Stimulated activated naive CD8-positive, alpha-beta T cell treated with anti-CD3 and anti-CD28 coated beads, Interleukin-15, amount 100 ng/mL, for 72 hours (primary cell): ENCODE data around the gene SCAPER.

Experiments used
- ATAC-seq: fragments of 150-1000 bp; cut with Tn5 transposase; 2 replicates; pipeline ENCODE4 v1.10.0; 2021; ENCODE audit warnings: mild to moderate bottlenecking, moderate library complexity
- DNase-seq, 2 donors: peaks; one replicate each; pipeline ENCODE4 v3.0.0; 2021 to 2022
- H3K27ac Mint-ChIP-seq, 2 donors: one replicate each; pipeline ENCODE4 v1.8.0; 2022; ENCODE audit warnings: mild to moderate bottlenecking in 2 of 2, mixed read lengths in 2 of 2, moderate library complexity in 2 of 2
- H3K27me3 Mint-ChIP-seq: one replicate; pipeline ENCODE4 v1.8.0; 2022; ENCODE audit warnings: mixed read lengths
- H3K4me1 Mint-ChIP-seq: one replicate; pipeline ENCODE4 v1.8.0; 2022; ENCODE audit warnings: mild to moderate bottlenecking, mixed read lengths
- H3K4me3 Mint-ChIP-seq, 2 donors: one replicate each; pipeline ENCODE4 v1.8.0; 2022; ENCODE audit warnings: mild to moderate bottlenecking in 2 of 2, mixed read lengths in 2 of 2, moderate library complexity in 1 of 2
- H3K9me3 Mint-ChIP-seq, 2 donors: one replicate each; pipeline ENCODE4 v1.8.0; 2022; ENCODE audit warnings: mixed read lengths in 2 of 2

Gene SCAPER

DNA sequence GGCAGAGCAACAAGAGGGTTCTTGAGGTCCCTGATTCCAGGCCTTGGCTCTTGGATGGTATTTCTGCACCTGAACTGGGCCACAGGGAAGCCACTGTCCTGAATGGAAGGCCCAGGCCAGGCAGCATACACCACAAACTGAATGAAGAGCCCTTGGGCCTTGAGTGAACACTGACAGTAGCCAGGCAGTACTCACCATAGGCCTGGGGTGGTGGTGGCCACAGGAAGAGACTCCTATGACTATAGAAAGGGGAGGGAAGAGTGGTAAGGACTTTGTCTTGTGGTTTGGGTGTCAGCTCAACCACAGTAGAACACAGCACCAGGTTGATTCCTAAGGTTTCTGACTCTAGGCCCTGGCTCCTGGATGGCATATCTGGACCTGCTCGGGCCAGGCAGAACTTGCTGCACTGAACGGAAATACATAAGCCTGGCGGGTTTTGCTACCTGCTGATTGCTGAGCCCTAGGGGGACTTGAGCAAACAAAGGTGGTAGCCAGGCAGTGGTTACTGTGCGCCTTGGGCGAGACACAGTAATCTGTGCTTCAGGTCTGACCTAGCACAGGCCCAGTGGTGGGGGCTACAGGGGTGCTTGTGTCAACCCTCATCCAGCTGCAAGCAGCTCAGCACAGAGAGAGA, 327.1 kb downstream of the SCAPER start:
- no peak overlapping the region for H3K4me3 Mint-ChIP-seq
- peaks cover 45% of the 10 kb centered on the region for H3K4me1 Mint-ChIP-seq
- peaks cover 10 to 16% of the 10 kb centered on the region in 2 donors for H3K9me3 Mint-ChIP-seq
- no peak overlapping the region for H3K27ac Mint-ChIP-seq
- peak; percentile 64 for ATAC-seq
- no peaks in the 10 kb centered on the region for H3K27me3 Mint-ChIP-seq
- DNase-seq = no peak

DNA sequence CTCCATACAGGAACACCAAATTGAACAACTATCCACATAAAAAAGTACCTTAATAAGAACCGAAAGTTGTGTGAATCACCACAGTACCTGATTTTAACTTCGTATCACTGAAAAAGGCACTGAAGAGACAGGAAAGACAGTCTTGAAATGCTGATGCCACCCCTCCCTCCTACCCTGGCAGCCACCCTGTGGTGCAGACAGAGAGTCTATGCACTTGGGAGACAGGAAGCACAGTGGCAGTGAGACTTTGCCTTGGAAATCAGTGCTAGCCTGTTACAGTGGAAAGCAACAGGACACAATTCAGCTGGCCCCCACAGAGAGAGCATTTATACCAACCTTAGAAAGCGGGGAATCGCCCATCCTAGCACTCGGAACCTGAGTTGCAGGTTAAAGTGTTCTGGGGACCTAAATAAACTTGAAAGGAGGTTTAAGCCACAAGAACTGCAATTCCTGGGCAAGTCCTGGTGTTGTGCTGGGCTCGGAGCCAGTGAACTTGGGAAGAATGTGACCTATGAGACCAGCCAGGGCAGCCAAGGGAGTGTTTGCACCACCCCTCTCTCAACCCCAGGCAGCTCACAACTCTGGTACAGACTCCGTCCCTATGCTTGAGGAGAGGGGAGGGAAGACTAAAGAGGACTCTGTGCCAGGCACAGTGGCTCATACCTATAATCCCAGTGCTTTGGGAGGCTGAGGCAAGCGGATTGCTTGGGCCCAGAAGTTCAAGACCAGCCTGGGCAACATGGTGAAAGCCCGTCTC, 328.4 kb downstream of the SCAPER start:
- H3K4me1 Mint-ChIP-seq = peaks cover 45% of the 10 kb centered on the region
- H3K9me3 Mint-ChIP-seq = peaks cover 9 to 10% of the 10 kb centered on the region in 2 donors
- ATAC-seq = peak; percentile 46
- DNase-seq = no peak
- H3K4me3 Mint-ChIP-seq = no peak overlapping the region
- no peak overlapping the region for H3K27ac Mint-ChIP-seq
- H3K27me3 Mint-ChIP-seq = no peaks in the 10 kb centered on the region

DNA sequence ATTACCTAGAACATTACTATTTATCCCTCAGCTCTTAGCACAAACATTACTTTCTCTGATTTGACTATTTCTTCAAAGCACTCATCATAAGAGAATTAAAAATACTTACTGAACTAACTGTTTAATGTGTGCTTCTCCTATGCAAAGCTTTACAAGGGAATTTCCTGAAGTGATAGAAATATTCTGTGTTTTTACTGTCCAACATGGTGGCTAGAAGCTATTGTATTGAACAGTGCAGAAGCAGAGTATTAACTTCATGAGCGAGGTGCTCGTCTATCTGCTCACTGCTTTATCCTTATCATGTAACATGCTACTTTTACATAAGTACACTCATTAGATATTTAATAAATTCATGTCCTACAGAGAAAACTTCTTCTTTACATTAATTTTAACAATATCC, 329.5 kb downstream of the SCAPER start:
- Mint-ChIP-seq H3K4me1 (peaks cover 45% of the 10 kb centered on the region), H3K9me3 (peaks cover 0 to 3% of the 10 kb centered on the region in 2 donors), H3K4me3 (no peak overlapping the region), H3K27ac (no peak overlapping the region), H3K27me3 (no peaks in the 10 kb centered on the region)
- DNase-seq (no peak), ATAC-seq (no peak)

DNA sequence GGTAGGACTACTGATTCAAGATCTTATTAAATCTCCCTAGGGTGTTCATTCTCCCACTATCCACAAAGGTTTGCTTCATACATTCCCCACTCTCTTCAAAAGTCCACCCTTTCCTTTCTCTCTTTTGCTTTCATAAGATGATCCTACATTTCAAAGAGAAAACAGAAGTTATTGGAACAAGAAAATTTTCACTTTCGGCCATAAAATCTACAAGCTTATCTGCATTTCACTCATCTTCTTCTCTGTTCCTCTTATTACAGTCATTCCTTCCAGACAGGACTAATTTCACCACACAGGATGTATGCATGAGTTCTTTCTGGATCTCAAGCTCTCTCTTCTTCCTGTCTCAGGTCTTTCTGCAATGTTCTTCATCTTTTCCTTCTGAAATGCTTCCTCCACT, 329.9 kb downstream of the SCAPER start:
- Mint-ChIP-seq H3K9me3 (peaks cover 0 to 3% of the 10 kb centered on the region in 2 donors), H3K27me3 (no peaks in the 10 kb centered on the region), H3K27ac (no peak overlapping the region), H3K4me3 (peak overlapping the region in 1 of 2 donors; percentile 8), H3K4me1 (peaks cover 45% of the 10 kb centered on the region)
- no peak for DNase-seq
- ATAC-seq = peak; percentile 84

DNA sequence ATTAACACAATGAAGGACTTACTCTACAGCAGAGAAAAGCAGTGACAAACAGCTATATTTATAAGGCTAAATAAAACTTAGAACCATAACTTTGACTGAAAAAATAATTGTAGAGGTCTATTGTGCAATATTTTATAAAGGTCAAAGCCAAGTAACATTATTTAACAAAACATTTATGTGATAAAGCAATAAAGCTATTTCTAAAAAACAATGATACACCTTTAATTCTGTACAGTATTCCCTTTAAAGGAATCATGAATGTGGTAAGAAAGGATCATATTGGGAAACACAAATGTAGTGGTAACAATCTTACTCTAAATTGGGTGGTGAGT, 332.2 kb downstream of the SCAPER start:
- Mint-ChIP-seq H3K27me3 (no peaks in the 10 kb centered on the region), H3K4me3 (no peak overlapping the region), H3K4me1 (peaks cover 39% of the 10 kb centered on the region), H3K27ac (no peak overlapping the region), H3K9me3 (peaks cover 0 to 8% of the 10 kb centered on the region in 2 donors)
- no peak for ATAC-seq
- no peak for DNase-seq

DNA sequence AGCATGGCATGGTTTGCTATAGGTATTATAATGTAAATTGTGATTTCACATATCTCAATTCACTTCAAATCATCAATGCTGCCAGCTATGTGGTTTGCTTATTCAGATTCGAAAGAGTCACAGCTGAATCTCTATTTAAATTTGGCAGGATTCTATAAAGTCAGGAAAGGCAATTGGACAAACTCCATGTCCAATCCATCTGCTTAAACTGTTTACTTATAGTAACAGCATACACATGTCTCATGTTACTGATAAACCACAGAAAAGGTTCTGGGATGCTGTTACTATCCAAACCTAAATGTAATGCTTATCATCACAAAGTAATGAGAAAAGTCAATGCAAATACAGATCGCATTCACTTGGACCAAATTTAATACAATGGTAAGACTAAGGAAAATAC, 338.9 kb downstream of the SCAPER start:
- Mint-ChIP-seq H3K27ac (no peak overlapping the region), H3K4me3 (no peak overlapping the region), H3K4me1 (no peaks in the 10 kb centered on the region), H3K27me3 (no peaks in the 10 kb centered on the region), H3K9me3 (peaks cover 6 to 17% of the 10 kb centered on the region in 2 donors)
- DNase-seq (no peak), ATAC-seq (no peak)

DNA sequence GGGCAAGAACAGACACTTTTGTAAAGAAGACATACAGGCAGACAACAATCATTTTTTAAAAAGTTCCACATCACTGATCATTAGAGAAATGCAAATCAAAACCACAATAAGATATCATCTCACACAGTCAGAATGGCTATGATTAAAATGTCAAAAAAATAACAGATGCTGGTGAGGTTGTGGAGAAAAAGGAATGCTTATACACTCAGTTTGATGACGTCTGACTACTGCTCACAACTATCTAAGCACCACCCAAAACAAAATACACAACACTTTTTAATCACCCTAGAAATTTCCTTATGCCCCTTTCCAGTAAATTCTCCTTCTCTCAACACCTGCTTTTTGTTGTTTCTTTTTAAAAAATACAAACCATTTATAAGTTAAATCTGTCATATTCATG, 339.8 kb downstream of the SCAPER start:
- no peak for DNase-seq
- H3K4me3 Mint-ChIP-seq = no peak overlapping the region
- ATAC-seq = no peak

DNA sequence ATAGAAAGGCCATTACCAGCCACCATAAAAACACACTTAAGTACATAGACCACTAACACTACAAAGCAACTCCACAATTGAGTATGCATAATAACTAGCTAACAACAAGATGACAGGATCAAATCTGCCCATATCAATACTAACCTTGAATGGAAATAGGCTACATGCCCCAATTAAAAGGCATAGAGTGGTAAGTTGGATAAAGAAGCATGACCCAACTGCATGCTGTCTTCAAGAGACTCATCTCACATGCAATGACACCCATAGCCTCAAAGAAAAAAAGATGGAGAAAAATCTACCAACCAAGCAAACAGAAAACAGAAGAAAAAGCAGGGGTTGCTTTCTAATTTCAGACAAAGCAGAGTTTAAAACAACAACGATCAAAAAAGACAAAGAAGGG, 349.9 kb downstream of the SCAPER start:
- Mint-ChIP-seq H3K9me3 (peaks cover 8 to 20% of the 10 kb centered on the region in 2 donors), H3K27me3 (no peaks in the 10 kb centered on the region), H3K4me1 (peaks cover 31% of the 10 kb centered on the region), H3K4me3 (no peak overlapping the region), H3K27ac (no peak overlapping the region)
- DNase-seq = no peak
- ATAC-seq = no peak

More for the DNA sequence above, 339.8 kb downstream of the SCAPER start:
- Mint-ChIP-seq H3K4me1 (no peaks in the 10 kb centered on the region), H3K27ac (no peak overlapping the region), H3K9me3 (peaks cover 6 to 15% of the 10 kb centered on the region in 2 donors), H3K27me3 (no peaks in the 10 kb centered on the region)

DNA sequence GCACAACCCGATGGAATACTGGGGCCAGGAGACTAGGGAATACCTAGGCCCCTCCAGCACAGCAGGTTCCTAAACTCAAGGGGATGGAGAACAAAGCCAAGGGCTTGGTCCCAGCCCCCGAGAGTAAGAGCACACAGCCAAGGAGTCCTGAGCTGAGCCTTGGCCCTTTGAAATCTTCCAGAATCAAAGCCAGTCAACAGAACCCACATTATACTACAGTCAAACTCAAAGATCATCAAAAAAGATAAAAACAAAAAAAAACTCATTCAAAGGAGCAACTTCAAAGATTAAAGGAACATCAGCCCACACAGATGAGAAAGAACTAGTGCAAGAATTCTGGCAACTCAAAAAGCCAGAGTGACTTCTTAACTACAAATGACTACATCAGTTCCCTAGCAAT, 351.6 kb downstream of the SCAPER start:
- DNase-seq = no peak
- Mint-ChIP-seq H3K27me3 (no peaks in the 10 kb centered on the region), H3K4me1 (peaks cover 31% of the 10 kb centered on the region), H3K9me3 (peaks cover 8 to 13% of the 10 kb centered on the region in 2 donors), H3K4me3 (no peak overlapping the region), H3K27ac (no peak overlapping the region)
- ATAC-seq = no peak

DNA sequence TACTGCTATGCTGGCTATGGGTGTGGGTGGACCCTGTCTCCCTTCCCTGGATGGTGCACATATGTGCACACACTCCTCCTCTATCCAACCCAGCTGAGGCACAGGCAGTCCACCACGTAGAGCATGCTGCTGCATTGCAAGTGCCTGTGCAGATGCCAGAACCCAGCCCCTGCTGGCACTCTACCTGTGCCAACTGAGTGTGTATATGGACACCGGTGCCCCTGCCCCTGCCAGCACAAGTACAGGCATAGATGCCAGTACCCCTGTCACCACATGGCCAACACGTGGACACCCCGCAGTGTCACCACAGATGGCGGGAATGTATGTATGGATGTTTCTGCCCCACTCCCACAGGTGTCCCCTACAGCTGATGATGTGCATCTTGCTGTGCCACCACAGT, 352.0 kb downstream of the SCAPER start:
- Mint-ChIP-seq H3K4me1 (peaks cover 31% of the 10 kb centered on the region), H3K27ac (peak overlapping the region in 1 of 2 donors; percentile 29), H3K9me3 (peaks cover 8 to 13% of the 10 kb centered on the region in 2 donors), H3K27me3 (no peaks in the 10 kb centered on the region), H3K4me3 (no peak overlapping the region)
- ATAC-seq (no peak), DNase-seq (no peak)

DNA sequence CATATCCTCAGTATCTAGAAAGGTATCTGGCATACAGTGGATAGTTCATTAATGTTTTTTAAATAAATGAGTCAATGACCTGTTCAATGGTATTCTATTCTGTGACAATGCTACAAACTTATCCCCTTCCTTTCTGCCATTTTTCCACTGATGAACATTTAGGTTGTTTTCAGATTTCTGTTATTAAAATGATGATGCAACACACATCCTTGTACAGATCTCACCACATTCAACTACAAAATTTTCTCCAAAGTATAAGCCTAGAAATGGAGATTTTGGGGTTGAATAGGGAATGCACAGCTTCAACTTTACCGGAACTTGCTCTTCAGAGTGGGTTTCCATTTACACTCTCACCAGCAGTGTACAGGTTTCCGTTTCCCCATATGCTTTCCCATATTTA, 358.3 kb downstream of the SCAPER start:
- Mint-ChIP-seq H3K4me3 (no peak overlapping the region), H3K9me3 (peaks cover under 1 to 5% of the 10 kb centered on the region in 2 donors), H3K27ac (no peak overlapping the region), H3K4me1 (no peaks in the 10 kb centered on the region), H3K27me3 (no peaks in the 10 kb centered on the region)
- no peak for DNase-seq
- no peak for ATAC-seq

DNA sequence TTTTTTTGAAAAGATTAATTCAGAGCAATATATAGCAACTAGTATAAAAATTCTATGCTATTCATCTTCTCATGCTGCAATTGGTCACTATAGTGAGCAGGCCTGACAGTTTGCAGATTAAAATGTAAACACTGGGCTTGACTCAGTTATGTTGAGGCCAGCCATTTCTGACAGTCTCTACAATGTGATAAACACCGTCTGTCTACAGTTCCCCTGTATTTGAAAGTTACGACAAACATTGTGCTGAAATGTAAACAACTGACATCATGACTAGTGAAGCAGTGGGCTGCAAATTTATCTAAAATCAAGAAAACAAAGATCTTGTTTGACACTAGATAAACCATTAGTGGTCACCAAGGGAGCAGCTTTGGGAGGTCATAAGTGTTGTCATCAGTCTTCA, 371.1 kb downstream of the SCAPER start:
- Mint-ChIP-seq H3K27me3 (no peaks in the 10 kb centered on the region), H3K27ac (no peak overlapping the region), H3K9me3 (no peaks in the 10 kb centered on the region), H3K4me1 (no peaks in the 10 kb centered on the region), H3K4me3 (no peak overlapping the region)
- DNase-seq (no peak), ATAC-seq (no peak)

DNA sequence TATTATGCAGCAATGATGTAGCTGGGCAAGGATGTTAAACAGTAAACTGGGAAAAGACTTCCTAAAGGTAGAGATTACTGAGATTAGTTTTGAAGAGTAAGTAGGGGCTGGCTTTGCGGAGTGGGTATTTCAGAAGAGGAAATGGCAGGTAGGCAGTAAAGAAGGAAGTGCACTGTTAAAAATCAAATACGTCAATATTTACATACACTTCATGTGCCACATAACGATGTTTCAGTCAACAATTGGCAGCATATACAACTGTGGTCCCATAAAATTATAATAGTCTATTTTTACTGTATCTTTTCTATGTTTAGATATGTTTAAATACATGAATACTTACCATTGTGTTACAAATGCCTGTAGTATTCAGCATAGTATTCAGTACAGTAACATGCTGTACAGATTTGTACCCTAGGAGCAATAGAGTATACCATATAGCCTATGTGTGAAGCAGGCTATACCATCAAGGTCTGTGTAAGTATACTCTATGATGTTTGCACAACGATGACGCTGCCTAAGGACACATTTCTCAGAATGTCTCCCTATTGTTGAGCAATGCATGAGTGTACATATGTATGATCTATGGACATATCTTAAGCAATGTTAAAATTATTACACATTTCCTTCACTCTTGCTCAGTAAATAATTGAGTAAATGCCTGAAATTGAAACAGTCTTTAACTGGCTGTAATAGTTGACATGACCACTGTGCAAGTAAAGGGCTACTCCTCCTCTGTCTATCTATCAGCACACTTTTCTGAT, 371.9 kb downstream of the SCAPER start:
- Mint-ChIP-seq H3K27me3 (no peaks in the 10 kb centered on the region), H3K9me3 (no peaks in the 10 kb centered on the region), H3K4me3 (no peak overlapping the region), H3K4me1 (no peaks in the 10 kb centered on the region), H3K27ac (no peak overlapping the region)
- no peak for DNase-seq
- no peak for ATAC-seq

DNA sequence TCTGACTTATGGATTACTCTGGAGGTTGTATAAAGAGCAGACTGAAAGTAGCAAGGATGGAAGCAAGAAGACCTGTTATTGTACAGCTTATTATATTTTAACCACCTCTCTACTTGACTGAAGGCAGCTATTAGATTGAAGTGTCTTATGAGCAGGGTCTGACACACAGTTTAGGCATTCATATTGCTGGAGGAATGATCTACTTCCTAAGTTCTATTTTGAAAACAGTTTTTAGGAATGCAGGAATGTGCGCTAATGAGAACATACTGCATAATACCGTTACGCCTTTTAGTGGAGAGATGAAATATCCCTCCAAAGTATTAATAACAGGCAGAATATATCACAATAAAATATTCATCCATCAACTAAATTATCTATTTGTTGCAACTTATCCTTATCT, 375.2 kb downstream of the SCAPER start:
- no peak overlapping the region for H3K27ac Mint-ChIP-seq
- no peaks in the 10 kb centered on the region for H3K4me1 Mint-ChIP-seq
- DNase-seq = no peak
- H3K9me3 Mint-ChIP-seq = no peaks in the 10 kb centered on the region
- H3K27me3 Mint-ChIP-seq = no peaks in the 10 kb centered on the region
- H3K4me3 Mint-ChIP-seq = no peak overlapping the region
- no peak for ATAC-seq

DNA sequence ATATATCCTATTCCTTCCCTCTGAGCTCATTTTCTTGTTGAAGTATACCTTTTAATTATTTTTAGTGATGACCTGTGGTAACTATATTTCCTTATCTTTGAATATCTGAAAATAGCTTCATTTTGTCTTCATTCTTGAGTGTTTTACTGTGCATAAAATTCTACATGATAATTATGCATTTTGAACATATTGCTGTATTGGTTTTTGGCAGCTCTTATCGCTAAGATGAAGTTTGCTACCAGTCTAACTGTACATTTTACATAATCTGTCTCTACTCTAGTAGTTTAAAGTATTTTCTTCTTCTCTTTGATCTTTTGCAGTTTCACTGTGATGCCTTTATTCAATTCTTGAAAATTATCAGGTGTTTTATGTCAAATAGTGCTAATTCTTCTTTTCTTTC, 379.0 kb downstream of the SCAPER start:
- ATAC-seq = no peak
- H3K27ac Mint-ChIP-seq = no peak overlapping the region

DNA sequence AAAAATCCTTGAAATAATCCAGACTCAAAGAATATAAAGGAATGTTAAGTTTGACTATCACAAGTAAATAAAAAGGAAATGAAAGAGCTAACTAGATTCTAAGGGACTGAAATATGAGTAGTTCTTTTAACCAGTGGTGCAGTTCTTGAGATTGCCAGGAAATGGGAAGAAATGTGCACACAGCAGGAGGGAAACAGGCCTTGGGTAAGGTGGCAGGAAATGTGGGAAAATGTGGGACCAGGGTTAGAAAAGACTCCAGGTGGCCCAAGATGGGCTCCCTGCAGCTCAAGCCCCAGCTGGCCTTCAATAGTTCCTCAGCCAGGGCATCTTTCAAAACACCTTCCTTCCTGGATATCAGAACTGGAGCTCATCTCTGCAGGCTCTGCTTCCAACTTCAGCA, 387.2 kb downstream of the SCAPER start:
- Mint-ChIP-seq H3K4me1 (no peaks in the 10 kb centered on the region), H3K9me3 (no peaks in the 10 kb centered on the region), H3K4me3 (no peak overlapping the region), H3K27ac (peak overlapping the region in 1 of 2 donors; percentile 17), H3K27me3 (no peaks in the 10 kb centered on the region)
- DNase-seq = no peak
- ATAC-seq = no peak

More for the DNA sequence above, 379.0 kb downstream of the SCAPER start:
- no peaks in the 10 kb centered on the region for H3K9me3 Mint-ChIP-seq
- H3K4me3 Mint-ChIP-seq = no peak overlapping the region
- H3K4me1 Mint-ChIP-seq = no peaks in the 10 kb centered on the region
- no peaks in the 10 kb centered on the region for H3K27me3 Mint-ChIP-seq
- no peak for DNase-seq
